Measurements from ENCODE around the gene KLK10. TPM values are rescaled to one million over a fixed set of nuclear protein-coding genes. Genes with fewer than 3 reads are reported as not detected.

The KLK10 gene
- total RNA-seq, 1 donor from 2014 or later = not detected

Other genes with a start within 250 kb of the KLK10 start
- gene GPR32, start 249.2 kb downstream of the KLK10 start, total RNA-seq = not detected
- gene ACP4, start 229.3 kb downstream of the KLK10 start, total RNA-seq = not detected
- 0.25 TPM for gene KLK1, start 195.9 kb downstream of the KLK10 start, total RNA-seq
- not detected for gene KLK15, start 186.1 kb downstream of the KLK10 start, total RNA-seq
- gene KLK3, start 164.8 kb downstream of the KLK10 start, total RNA-seq = not detected
- gene KLK2, start 146.3 kb downstream of the KLK10 start, total RNA-seq = not detected
- not detected for gene KLK4, start 108.3 kb downstream of the KLK10 start, total RNA-seq
- gene KLK5, start 66.7 kb downstream of the KLK10 start, total RNA-seq = not detected
- 0.25 TPM for gene KLK6, start 50.1 kb downstream of the KLK10 start, total RNA-seq
- gene KLK7, start 35.8 kb downstream of the KLK10 start, total RNA-seq = not detected
- not detected for gene KLK8, start 18.1 kb downstream of the KLK10 start, total RNA-seq
- gene KLK11, start 6.9 kb upstream of the KLK10 start, total RNA-seq = not detected
- not detected for gene KLK12, start 15.3 kb upstream of the KLK10 start, total RNA-seq
- gene KLK13, start 45.4 kb upstream of the KLK10 start, total RNA-seq = not detected
- not detected for gene KLK14, start 63.2 kb upstream of the KLK10 start, total RNA-seq
- 2.7 TPM for gene CTU1, start 88.7 kb upstream of the KLK10 start, total RNA-seq
- gene SIGLEC9, start 105.2 kb upstream of the KLK10 start, total RNA-seq = 0.25 TPM
- gene SIGLEC7, start 122.6 kb upstream of the KLK10 start, total RNA-seq = 0.49 TPM
- gene CD33, start 205.4 kb upstream of the KLK10 start, total RNA-seq = not detected
- not detected for gene SIGLECL1, start 231.4 kb upstream of the KLK10 start, total RNA-seq

Data from temporal lobe (tissue), 1 donor.